G401.6 (cell line): Measurements from ENCODE around the gene UBL4A.

Experiments used
- FAIRE-seq: peaks from 2 replicates; lab custom pipeline; 2012; peaks lifted over from hg19 to GRCh38; lab: Jason Lieb, UNC

Gene UBL4A

DNA sequence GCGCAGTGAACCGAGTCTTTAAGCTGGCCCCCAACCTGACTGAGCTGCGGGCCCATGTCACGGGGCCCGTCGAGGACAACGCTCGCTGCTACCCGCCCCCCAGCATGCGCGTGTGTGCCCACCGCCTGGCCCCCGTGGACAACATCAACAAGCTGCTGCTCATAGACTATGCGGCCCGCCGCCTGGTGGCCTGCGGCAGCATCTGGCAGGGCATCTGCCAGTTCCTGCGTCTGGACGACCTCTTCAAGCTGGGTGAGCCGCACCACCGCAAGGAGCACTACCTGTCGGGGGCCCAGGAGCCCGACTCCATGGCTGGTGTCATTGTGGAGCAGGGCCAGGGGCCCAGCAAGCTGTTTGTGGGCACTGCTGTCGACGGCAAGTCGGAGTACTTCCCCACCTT lies 26.1 kb downstream of the UBL4A start:
- no peak for FAIRE-seq

DNA sequence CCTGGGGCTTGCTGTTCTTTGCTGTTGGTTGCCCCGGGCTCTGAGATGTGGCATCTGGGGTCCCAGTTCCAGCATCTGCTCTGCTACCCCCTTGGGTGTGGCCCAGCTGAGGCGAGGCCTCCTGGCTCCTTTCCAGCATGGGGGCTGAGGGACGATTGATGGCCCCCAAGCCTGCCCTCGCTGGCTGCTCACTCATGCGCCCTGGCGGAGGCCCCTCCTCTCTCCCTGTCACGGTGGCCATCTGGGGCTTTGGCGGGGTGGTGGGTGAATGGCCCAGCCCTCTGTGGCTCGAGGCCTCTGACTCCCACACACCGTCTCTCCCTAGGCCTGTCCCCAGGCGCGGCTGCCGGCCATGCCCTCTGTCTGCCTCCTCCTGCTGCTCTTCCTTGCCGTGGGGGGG lies 26.6 kb downstream of the UBL4A start:
- no peak for FAIRE-seq

DNA sequence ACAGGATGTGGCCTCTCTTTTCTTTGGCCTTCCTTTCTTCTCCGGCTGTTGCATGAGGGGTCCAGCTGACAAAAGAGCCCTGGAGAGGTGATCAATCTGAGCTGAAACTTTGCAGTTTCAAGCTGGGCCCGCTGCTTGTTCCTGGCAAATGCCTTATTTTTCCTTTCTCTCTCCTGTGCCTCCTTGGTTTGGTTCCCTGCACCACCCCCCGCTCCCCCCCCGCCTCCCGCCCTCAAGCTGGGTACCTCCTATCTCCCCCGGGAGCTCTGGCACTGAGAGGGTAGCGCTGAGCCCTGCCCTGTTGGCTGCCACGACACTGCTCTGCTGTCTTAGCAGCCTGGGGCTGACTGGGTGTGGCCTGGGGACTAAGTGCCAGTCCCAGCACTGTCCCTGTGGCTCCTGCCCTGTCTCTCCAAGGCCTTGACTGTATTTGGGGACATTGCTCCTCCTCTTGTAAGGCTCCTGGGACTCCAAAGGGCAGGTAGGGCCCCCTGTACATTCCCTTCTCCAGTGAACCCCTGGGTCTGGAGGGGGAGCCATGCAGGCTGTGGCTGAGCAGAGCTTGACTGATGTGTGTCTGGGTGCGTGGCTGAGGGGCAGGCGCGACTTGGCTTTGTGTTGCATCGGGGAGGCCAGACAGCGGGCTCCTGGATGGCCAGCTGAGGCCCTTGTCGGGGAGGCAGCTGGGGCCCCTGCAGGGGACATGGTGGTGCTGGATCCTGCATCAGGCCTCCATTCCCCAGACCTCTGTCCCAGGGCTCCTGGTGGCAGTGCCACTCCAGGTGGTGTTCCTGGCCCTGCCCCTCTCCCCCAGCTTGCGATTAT lies 27.2 kb downstream of the UBL4A start:
- no peak for FAIRE-seq

DNA sequence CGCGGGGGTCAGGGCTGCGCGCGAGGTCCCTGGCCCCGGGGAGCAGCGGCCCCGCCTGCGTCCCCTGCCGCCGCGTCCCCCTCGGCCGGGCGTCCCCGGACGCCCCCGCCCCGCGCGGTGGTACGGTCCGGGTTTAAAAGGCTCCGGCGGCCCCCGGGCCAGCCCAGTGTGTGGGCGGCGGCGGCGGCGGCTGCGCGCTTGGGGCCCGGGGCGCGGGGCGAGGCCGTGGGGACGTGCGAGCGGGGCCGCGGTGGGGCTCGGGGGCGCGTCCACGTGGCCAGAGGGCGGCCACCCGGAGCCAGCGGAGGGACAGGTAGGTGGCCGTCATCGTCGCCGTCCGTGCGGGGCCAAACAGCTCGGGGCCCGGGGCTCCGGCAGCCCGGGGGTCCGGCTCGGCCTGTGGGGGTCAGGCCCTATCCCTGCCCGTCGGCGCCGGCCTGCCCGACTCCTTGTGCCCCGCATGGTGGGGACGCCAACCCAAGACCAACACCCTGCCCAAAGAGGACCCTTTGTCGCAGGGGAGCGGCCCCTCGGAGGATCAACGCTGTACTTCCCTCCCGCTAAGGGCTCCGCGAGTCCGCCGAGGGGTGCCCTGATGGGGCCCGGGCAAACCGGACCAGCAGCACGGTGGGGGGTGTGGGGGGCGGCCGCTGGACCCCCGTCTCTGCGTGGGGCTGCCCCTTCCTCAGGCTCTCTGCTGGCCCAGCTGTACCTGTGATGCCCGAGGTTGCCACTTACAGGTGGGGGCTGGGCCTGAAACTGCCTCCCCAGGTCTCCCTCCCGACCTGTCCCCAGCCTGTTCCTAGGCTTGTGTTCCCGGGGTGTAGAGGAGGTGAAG lies 28.1 kb downstream of the UBL4A start, which contains the start of gene PLXNA3:
TSS of gene PLXNA3 (plus strand) at position 166 of the 838 bp plus-strand sequence. CDS start 1,903 bp downstream, outside the sequence.
- FAIRE-seq: no peak

- no peak for FAIRE-seq
Measured at GRCh38 chrX:154457491-154458115, 28.8 kb downstream of the UBL4A start.

- FAIRE-seq: no peak
Measured at GRCh38 chrX:154452823-154453222, 33.6 kb downstream of the UBL4A start.

GRCh38 chrX:154450312-154450711 lies 36.1 kb downstream of the UBL4A start:
- no peak for FAIRE-seq

DNA sequence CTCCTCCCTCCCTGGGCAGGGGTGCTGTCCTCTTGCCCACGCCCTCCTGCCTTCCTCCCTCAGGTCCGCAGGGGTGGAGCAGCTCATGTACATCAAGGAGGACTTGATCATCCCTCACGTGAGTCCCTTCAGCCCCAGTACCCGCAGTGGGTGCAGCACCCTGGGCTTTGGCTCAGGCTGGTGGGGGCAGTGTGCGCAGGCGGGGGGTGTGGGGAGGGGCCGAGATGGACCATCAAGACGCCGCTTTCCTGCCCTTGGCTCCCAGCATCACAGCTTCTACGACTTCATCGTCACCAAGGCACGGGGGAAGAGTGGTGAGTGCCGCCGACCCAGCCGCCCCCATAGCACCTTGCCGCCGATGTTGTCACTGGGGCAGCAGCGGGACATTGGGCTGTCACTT lies 36.8 kb downstream of the UBL4A start:
- no peak for FAIRE-seq

DNA sequence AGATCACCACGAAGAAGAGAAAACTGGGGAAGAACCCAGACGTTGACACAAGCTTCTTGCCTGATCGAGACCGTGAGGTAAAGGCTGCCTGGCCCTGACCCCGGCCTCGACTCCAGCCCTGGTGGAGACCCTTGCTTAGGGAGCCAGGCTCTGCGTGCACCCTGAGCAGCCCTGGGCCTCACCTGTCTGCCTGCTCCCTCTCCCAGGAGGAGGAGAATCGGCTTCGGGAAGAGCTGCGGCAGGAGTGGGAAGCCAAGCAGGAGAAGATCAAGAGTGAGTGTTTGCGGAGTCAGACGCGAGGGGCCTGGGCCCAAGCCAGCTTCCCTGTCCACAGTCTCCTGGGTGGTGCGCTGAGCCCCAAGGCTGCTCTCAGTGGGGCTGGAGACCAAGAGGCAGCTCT lies 37.9 kb downstream of the UBL4A start:
- no peak for FAIRE-seq

GRCh38 chrX:154446430-154446829 lies 40.0 kb downstream of the UBL4A start:
- FAIRE-seq: no peak

- no peak for FAIRE-seq
Measured at GRCh38 chrX:154445776-154446175, 40.6 kb downstream of the UBL4A start.

- no peak for FAIRE-seq
Measured at GRCh38 chrX:154444755-154445246, 41.6 kb downstream of the UBL4A start.

DNA sequence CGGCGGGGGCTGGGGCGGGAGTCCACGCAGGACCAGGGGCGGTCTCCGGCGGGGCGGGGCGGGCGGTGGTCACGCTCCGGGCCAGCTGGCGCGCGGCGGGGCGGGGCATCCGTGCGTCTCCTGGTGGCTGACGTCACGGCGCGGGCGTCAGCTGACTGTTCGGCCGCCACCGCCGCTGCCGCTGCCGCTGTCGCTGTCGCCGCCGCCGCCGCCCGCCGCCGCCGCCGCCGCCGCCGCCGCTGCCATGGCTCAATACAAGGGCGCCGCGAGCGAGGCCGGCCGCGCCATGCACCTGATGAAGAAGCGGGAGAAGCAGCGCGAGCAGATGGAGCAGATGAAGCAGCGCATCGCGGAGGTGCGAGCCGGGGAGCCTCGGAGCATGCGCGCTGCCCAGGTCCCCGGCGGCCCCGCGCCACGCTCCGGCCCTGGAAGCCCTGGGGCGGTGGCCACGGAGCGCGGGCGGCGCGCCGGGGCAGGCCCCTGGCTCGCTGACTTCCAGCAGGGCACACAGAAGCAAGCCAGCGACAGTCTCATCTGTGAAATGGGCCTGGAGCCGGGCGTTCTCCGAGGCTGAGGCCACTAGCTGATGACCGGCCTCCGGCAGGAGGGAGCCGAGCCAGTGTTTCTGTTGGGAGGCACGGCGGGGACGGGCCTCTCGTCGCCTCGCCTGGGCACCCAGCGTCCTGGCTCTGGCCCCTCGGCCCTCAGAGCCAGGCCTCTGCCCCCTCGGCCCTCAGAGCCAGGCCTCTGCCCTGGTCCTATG lies 42.2 kb downstream of the UBL4A start, which contains the start of gene FAM50A:
TSS of gene FAM50A (plus strand) at position 150 of the 763 bp plus-strand sequence. CDS start at position 245, 95 bp downstream.
- FAIRE-seq: no peak

- no peak for FAIRE-seq
Measured at GRCh38 chrX:154443479-154443910, 42.9 kb downstream of the UBL4A start.

- FAIRE-seq: no peak
Measured at GRCh38 chrX:154441984-154442707, 44.3 kb downstream of the UBL4A start.

- no peak for FAIRE-seq
Measured at GRCh38 chrX:154441564-154441963, 44.9 kb downstream of the UBL4A start.

DNA sequence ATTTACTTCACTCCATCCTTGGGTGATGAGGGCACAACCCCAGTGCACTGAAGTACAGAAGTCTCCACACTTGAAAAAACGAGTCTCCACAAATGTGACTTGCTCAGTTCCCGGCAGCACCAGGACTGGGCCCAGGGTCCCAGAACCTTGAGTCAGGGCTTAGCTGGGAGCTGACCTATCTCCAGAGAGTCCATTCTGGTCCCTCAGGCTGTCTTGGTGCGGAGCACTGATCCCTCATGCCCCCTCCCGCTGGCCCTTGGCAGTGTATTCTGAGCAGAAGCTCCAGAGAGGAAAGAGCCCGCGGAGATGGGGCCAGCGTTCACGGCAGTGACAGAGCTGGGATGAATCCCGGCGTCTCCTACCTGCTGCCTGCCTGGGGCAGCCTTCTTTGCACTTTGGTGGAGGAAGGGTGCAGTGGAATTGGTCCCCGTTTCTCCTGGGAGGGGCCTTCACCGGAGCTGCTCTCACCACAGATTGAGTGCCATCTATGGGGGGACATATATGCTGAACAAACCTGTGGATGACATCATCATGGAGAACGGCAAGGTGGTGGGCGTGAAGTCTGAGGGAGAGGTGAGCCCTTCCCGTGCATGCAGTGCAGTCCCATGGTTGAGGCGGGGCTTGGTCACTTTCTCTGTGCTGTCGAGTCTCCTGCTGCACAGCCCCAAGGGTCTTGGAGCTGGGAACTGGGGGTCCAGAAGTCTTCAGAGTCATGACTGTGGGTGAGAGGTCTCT lies 45.6 kb downstream of the UBL4A start:
- FAIRE-seq: no peak

DNA sequence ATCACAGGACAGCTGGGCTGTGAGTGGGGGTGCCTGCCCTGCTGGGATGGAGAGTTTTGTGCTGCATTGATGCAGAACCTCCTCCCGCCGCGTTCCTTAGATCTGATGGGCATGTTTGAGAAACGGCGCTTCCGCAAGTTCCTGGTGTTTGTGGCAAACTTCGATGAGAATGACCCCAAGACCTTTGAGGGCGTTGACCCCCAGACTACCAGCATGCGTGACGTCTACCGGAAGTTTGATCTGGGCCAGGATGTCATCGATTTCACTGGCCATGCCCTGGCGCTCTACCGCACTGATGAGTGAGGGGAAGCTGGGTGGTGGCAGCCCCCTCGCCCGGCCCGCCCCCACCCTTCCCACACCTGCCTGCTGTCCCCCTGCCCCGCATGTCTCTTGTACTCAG lies 46.6 kb downstream of the UBL4A start:
- no peak for FAIRE-seq

DNA sequence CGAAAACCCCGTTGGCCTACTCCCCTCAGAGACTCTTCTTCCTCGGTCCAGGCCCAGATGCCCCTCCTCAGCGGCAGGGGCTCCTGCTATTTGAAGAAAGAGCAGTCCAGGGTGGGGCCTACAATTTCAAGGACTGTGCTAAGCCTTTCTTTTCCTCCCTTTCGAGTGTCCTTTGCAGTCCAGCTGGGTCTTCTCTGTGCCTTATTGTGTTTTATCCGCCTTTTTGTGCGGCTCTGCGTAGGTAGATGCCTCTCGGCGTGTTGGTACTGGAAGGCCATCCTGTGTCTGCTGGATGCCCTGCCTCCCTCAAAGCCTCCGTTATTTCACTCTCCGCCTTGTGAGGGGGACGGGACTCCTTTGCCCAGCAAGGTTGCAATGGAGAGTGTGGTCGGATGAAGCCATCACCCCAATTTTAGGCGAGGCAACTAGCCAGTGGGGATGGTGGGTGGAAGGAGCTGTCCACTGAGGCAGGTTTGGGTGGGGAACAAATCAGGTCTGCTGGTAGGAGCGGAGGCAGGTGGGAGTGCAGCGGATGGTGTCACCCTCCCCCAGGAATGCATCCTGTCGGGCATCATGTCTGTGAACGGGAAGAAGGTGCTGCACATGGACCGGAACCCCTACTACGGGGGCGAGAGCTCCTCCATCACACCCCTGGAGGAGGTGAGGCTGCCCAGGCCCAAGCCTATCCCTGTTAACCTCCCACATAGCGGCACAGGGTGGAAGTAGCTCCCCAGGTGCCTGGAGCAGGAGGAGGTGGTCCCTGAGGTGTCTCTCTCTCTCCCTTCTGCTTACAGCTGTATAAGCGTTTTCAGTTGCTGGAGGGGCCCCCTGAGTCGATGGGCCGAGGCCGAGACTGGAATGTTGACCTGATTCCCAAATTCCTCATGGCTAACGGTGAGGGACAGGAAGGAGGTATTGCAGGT lies 48.2 kb downstream of the UBL4A start:
- FAIRE-seq: no peak
